GM12878 (cell line): ENCODE measurements around the gene HSP90AB1. TPM values are rescaled to one million over a fixed set of nuclear protein-coding genes. Genes with fewer than 3 reads are reported as not detected.

Source experiments
- ATAC-seq: fragments of 200-7000 bp; cut with Tn5 transposase; 3 replicates; pipeline ENCODE4 v1.9.1; 2020; ENCODE audit warnings: mild to moderate bottlenecking, moderate library complexity
- BruUV-seq: library from RNA; stranded (reverse); fragments of 400-500 nt; replicated peaks from 2 replicates; lab custom pipeline; 2021; lab: Mats Ljungman, UMichigan
- CTCF ChIA-PET: fragments of 300-600 bp; sonication (Branson Sonifier 250); formaldehyde crosslinking; extraction: SDS; loops from one replicate; lab custom pipeline; 2021; ENCODE audit warnings: inconsistent platforms; lab: Yijun Ruan, JAX
- POLR2A ChIA-PET: fragments of 350-600 bp; formaldehyde crosslinking; extraction: SDS; loops from one replicate; lab custom pipeline; 2021; ENCODE audit warnings: inconsistent platforms; lab: Charles Lee
- RAD21 ChIA-PET: fragments of 300-600 bp; sonication (Branson Sonifier 250); formaldehyde crosslinking; loops from one replicate; lab custom pipeline; 2023; ENCODE audit warnings: antibody characterized with exemption; ENCODE audit not compliant: unreplicated experiment; lab: Charles Lee
- SMC1A ChIA-PET: fragments of 300-600 bp; sonication (Branson Sonifier 250); formaldehyde crosslinking; loops from one replicate; lab custom pipeline; 2023; ENCODE audit not compliant: unreplicated experiment, uncharacterized antibody; lab: Charles Lee
- DNase-seq: peaks from one replicate; pipeline ENCODE4 v3.0.0-alpha.2; 2011; ENCODE audit warnings: low read depth, low spot score
- FAIRE-seq: peaks from 3 replicates; lab custom pipeline; 2011; peaks lifted over from hg19 to GRCh38; lab: Jason Lieb, UNC
- H2AFZ ChIP-seq: 2 replicates; pipeline ENCODE4 v1.6.0; 2011; ENCODE audit warnings: low read depth, low read length, control low read depth; ENCODE audit not compliant: control insufficient read depth
- H3K27ac ChIP-seq: 2 replicates; pipeline ENCODE4 v1.5.1; 2011; ENCODE audit warnings: control low read depth; ENCODE audit not compliant: control insufficient read depth, insufficient read depth
- H3K27me3 ChIP-seq, 2 experiments: replicated peaks in 1 of 2; 2 replicates each; pipeline versions ENCODE4 v1.6.0 to v1.6.1; 2011; ENCODE audit warnings: low read length in 1 of 2; ENCODE audit not compliant: control insufficient read depth in 2 of 2, insufficient read depth in 2 of 2
- H3K36me3 ChIP-seq, 2 experiments: 2 replicates each; pipeline ENCODE4 v1.5.1; 2011; ENCODE audit warnings: low read length in 1 of 2; ENCODE audit not compliant: control insufficient read depth in 2 of 2, insufficient read depth in 2 of 2
- H3K4me1 ChIP-seq: 2 replicates; pipeline ENCODE4 v1.6.1; 2011; ENCODE audit warnings: mild to moderate bottlenecking, low read length, moderate library complexity, mixed read lengths; ENCODE audit not compliant: control insufficient read depth, insufficient read depth
- H3K4me2 ChIP-seq: 2 replicates; pipeline ENCODE4 v1.6.0; 2011; ENCODE audit warnings: control low read depth; ENCODE audit not compliant: control insufficient read depth, insufficient read depth
- H3K4me3 ChIP-seq: fragments of 200-600 bp; sonication (generic); 2 replicates; pipeline ENCODE4 v1.5.1; 2016
- H3K79me2 ChIP-seq: 2 replicates; pipeline ENCODE4 v1.6.0; 2011; ENCODE audit warnings: low read length; ENCODE audit not compliant: control insufficient read depth, insufficient read depth
- H3K9ac ChIP-seq: 2 replicates; pipeline ENCODE4 v1.8.0; 2011; ENCODE audit warnings: low read length, control low read depth, mixed read lengths; ENCODE audit not compliant: control insufficient read depth, insufficient read depth
- H3K9me3 ChIP-seq: replicated peaks from 3 replicates; pipeline ENCODE4 v1.5.1; 2011; ENCODE audit warnings: mild to moderate bottlenecking, low read length; ENCODE audit not compliant: control insufficient read depth, insufficient read depth
- H4K20me1 ChIP-seq: 2 replicates; pipeline ENCODE4 v1.6.0; 2011; ENCODE audit not compliant: control insufficient read depth, insufficient read depth
- ESRRA ChIP-seq: IDR thresholded peaks from 2 replicates; pipeline ENCODE4 v1.6.1; 2012; ENCODE audit warnings: mild to moderate bottlenecking, low read length, improper control_type of control experiment
- HSF1 ChIP-seq: fragments of 150-350 bp; IDR thresholded peaks from 2 replicates; pipeline ENCODE4 v1.6.1; 2014; ENCODE audit warnings: mild to moderate bottlenecking, low read depth, low read length
- IKZF1 ChIP-seq: fragments of 450-650 bp; conservative IDR thresholded peaks from 2 replicates; pipeline ENCODE4 v1.6.1; 2017; ENCODE audit warnings: antibody characterized with exemption, mild to moderate bottlenecking
- MAX ChIP-seq: IDR thresholded peaks from 2 replicates; pipeline ENCODE4 v1.6.1; 2012; ENCODE audit warnings: low read depth, low read length, improper control_type of control experiment
- MLLT1 ChIP-seq: fragments of 450-650 bp; IDR thresholded peaks from 2 replicates; pipeline ENCODE4 v1.6.1; 2016; ENCODE audit warnings: mild to moderate bottlenecking
- NFXL1 ChIP-seq: fragments of 450-650 bp; IDR thresholded peaks from 2 replicates; pipeline ENCODE4 v1.6.1; 2017; ENCODE audit warnings: antibody characterized with exemption, mild to moderate bottlenecking, borderline replicate concordance
- SPI1 ChIP-seq: IDR thresholded peaks from 2 replicates; pipeline ENCODE4 v1.6.1; 2011; ENCODE audit warnings: low read depth, mild to moderate bottlenecking, low read length, moderate library complexity, borderline replicate concordance; ENCODE audit not compliant: insufficient read depth
- TAF1 ChIP-seq: IDR thresholded peaks from 2 replicates; pipeline ENCODE4 v1.6.1; 2011; ENCODE audit warnings: mild to moderate bottlenecking, low read depth, low read length, borderline replicate concordance
- WGBS: methylation state at CpG from one replicate; pipeline ENCODE4 v1.1.6; 2016; ENCODE audit warnings: low lambda C conversion rate; ENCODE audit not compliant: insufficient replicate concordance, insufficient coverage; ENCODE audit errors: missing lambda C conversion rate; 5-methylcytosine and 5-hydroxymethylcytosine counted together
- in situ Hi-C: fragments of 300-500 bp; cut with MboI; formaldehyde crosslinking; loops from 9 replicates; pipeline ENCODE4 v1.14.3; 2018; ENCODE audit warnings: mixed read lengths
- intact Hi-C: fragments of 100-400 bp; cut with micrococcal nuclease; formaldehyde crosslinking; loops from one replicate; pipeline ENCODE4 v1.14.2; 2022; ENCODE audit not compliant: unreplicated experiment
- polyA plus RNA-seq, 11 experiments: library from polyadenylated mRNA; depleted of rRNA in 4 of 11; unstranded in 6 of 11; stranded (reverse) in 5 of 11; fragments of >200 nt; fragmentation: Nextera tagmentation in 4 of 11; fragmentation: Illumina TruSeq in 1 of 11; extraction: Ambion mirVana in 4 of 11; extraction: Trizol in 1 of 11; gene quantifications; 1 replicate in 1 of 11; 2 replicates in 10 of 11; pipeline versions ENCODE4 v1.2.1 to v1.2.3, GENCODE V29; 2011 to 2016; ENCODE audit warnings: inconsistent platforms in 2 of 11, missing spikeins in 2 of 11, low read depth in 1 of 11
- total RNA-seq, 4 experiments: library from RNA; depleted of rRNA in 3 of 4; stranded (reverse); fragments of >200 nt in 3 of 4; fragmentation: Illumina TruSeq in 1 of 4; extraction: Trizol in 1 of 4; gene quantifications; 2 replicates each; pipeline versions ENCODE4 v1.2.1 to v1.2.3, GENCODE V29; 2013 to 2021

HSP90AB1 gene
- total and polyA plus RNA-seq, 10 of the 15 experiments (the other 5 are each of a cell fraction or from before 2014, with no cell fraction given) = 988 to 1,682 (median 1,146) TPM

GRCh38 chr6:44228031-44228430 lies 18.9 kb upstream of the HSP90AB1 start:
- POLR2A ChIA-PET = interaction anchor here (0.6 kb wide), 2 partner anchors 13 to 699 kb away, joined by 3 read pairs; no protein-coding TSS in a partner anchor
- no peak for FAIRE-seq
- Histone ChIP-seq H3K79me2 (peaks cover 31% of the 10 kb centered on the region), H3K4me1 (peaks cover 13% of the 10 kb centered on the region), H3K4me2 (no peak overlapping the region), H3K9me3 (no peaks in the 10 kb centered on the region), H2AFZ (no peak overlapping the region), H3K27me3 (no peaks in the 10 kb centered on the region)
- 97% methylated on average over 6 of the region's 6 CpGs for WGBS
- SMC1A ChIA-PET = interaction anchor here (0.8 to 2.3 kb wide), 5 partner anchors 8 to 65 kb away, joined by 3 to 6 read pairs (median 4); no protein-coding TSS in a partner anchor
- intact Hi-C loops = no loop called here
- RAD21 ChIA-PET = interaction anchor here (1.0 to 1.7 kb wide), 2 partner anchors 14 to 52 kb away, joined by 3 to 4 read pairs; no protein-coding TSS in a partner anchor
- TF ChIP-seq SPI1 (no peak), HSF1 (no peak), NFXL1 (no peak), ESRRA (no peak), MAX (no peak), MLLT1 (no peak), TAF1 (no peak), IKZF1 (no peak)
- TF ChIP-seq, all 136 proteins: peak for 0
- in situ Hi-C loops = no loop called here
- Histone ChIP-seq H3K4me3 (no peak overlapping the region), H4K20me1 (no peaks in the 10 kb centered on the region), H3K9ac (no peak overlapping the region), H3K27ac (no peak overlapping the region), H3K36me3 (peaks cover 4 to 14% of the 10 kb centered on the region in 2 experiments; a peak in 3 of 4 replicates)
- no peak for ATAC-seq
- CTCF ChIA-PET = interaction anchor here (0.7 to 6.0 kb wide), 5 partner anchors 9 to 54 kb away, joined by 3 to 39 read pairs (median 4); partner anchors contain the start of gene HSP90AB1
- no TSS peak for BruUV-seq
- no peak for DNase-seq
